HG03108 (cell line): ENCODE data around the gene SH3GLB2.

ENCODE experiments used
- ATAC-seq: cut with Tn5 transposase; IDR thresholded peaks from one replicate; pipeline ENCODE4 v1.9.1; 2021; ENCODE audit warnings: moderate library complexity; ENCODE audit not compliant: unreplicated experiment

SH3GLB2 gene

GRCh38 chr9:129023036-129023907, 4.9 kb downstream of the SH3GLB2 start:
- no peak for ATAC-seq

- no peak for ATAC-seq
Measured at GRCh38 chr9:129022037-129022436, 6.1 kb downstream of the SH3GLB2 start.

- peak; percentile 81 for ATAC-seq
Measured at GRCh38 chr9:129021091-129021490, 7.0 kb downstream of the SH3GLB2 start.

GRCh38 chr9:129014608-129015007, 13.5 kb downstream of the SH3GLB2 start:
- no peak for ATAC-seq

- ATAC-seq: no peak
Measured at GRCh38 chr9:129014124-129014523, 14.0 kb downstream of the SH3GLB2 start.

GRCh38 chr9:129013674-129014073, 14.5 kb downstream of the SH3GLB2 start:
- ATAC-seq: no peak

GRCh38 chr9:129012893-129013448, 15.2 kb downstream of the SH3GLB2 start:
- no peak for ATAC-seq

- ATAC-seq: no peak
Measured at GRCh38 chr9:129012343-129012742, 15.8 kb downstream of the SH3GLB2 start.

- no peak for ATAC-seq
Measured at GRCh38 chr9:129011761-129012181, 16.4 kb downstream of the SH3GLB2 start.

- ATAC-seq: no peak
Measured at GRCh38 chr9:129011170-129011569, 17.0 kb downstream of the SH3GLB2 start.

- no peak for ATAC-seq
Measured at GRCh38 chr9:129010267-129010975, 17.7 kb downstream of the SH3GLB2 start.

- ATAC-seq: no peak
Measured at GRCh38 chr9:129009584-129010141, 18.5 kb downstream of the SH3GLB2 start.

GRCh38 chr9:129008986-129009583, 19.0 kb downstream of the SH3GLB2 start:
- no peak for ATAC-seq

GRCh38 chr9:129008469-129008965, 19.6 kb downstream of the SH3GLB2 start:
- no peak for ATAC-seq

GRCh38 chr9:129007766-129008468, 20.2 kb downstream of the SH3GLB2 start:
- no peak for ATAC-seq

- no peak for ATAC-seq
Measured at GRCh38 chr9:129007035-129007765, 20.9 kb downstream of the SH3GLB2 start.

- no peak for ATAC-seq
Measured at GRCh38 chr9:129006328-129007034, 21.6 kb downstream of the SH3GLB2 start.

GRCh38 chr9:129005336-129005997, 22.7 kb downstream of the SH3GLB2 start:
- no peak for ATAC-seq
